GF-D8 (cell line): ENCODE results near the gene CR1.
"Not testable (repeated sequence)": the region's sequence is repeated elsewhere in the genome, so short reads cannot be mapped to it uniquely, and the experiment has no call there.

Source experiments
- DNase-seq: peaks from one replicate; lab custom pipeline; 2025; lab: John Stamatoyannopoulos, UW

The CR1 gene

DNA sequence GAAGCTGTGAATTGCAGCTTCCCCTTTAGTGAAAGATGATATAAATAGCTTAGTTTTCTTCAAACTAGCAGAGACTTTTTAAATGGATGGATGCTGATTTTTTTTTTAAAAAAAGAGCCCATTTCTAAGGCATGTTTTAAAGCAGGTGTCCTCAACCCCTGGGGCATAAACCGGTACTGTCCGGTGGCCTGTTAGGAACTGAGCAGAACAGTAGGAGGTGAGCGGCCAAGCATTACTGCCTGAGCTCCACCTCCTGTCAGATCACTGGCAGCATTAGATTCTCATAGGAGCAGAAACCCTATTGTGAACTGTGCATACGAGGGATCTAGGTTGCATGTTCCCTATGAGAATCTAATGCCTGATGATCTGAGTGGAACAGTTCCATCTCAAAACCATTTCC lies 180.2 kb downstream of the CR1 start:
- no peak for DNase-seq

DNA sequence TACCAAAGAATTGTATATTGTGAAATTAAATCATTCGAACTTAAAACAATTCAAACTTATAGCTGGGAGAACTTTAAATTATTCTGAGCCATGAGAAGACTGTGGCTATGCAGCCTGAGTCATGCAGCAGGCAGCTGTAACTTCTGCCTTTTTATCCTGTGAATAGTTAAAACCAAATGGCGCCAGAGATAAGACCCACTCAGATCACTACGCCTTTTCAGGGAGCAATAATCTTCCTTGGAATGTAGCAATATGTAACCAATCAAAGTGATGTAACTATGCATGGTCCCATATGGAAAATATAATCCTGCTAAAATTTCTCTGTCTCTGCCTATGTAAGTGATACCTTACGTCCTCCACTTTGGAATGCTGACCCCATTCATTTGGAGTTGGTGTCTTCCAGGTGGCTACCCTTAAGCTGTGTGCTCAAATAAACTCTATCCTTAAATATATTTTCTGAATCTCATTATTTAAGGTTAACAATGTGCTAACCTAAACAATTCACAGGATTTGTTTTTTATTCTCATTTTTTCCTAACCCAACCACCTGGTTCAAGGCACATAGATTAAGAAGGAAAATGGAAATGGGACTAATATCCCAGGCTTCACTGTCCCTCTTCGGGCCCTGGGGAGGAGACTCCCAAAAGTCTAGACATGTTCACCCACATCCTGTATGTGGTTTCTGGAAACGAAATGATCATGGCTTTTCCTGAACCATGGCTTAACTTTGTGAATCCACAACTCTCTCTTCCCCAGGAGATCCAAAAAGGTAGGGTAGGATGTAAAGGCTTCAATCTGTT lies 184.8 kb downstream of the CR1 start:
- not testable (repeated sequence) for DNase-seq

DNA sequence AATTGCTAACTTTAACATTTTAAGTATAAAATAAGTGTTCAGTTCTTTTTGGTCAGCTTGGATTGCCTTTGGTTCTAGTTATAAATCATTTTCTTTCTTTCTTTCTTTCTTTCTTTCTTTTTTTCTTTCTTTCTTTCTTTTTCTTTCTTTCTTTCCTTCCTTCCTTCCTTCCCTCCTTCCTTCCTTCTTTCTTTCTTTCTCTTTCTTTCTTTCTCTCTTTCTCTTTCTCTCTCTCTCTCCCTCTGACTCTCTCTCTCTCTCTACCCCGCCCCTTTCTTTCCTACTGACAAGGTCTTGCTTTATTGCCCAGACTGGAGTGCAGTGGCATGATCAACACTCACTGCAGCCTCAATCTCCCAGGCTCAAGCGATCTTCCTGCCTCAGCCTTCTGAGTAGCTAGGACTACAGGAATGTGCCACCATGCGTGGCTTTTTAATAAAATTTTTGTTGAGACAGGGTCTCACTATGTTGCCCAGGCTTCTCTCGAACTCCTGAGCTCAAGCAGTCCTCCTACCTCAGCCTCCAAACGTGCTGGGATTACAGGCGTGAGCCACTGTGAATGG lies 187.0 kb downstream of the CR1 start:
- not testable (repeated sequence) for DNase-seq

DNA sequence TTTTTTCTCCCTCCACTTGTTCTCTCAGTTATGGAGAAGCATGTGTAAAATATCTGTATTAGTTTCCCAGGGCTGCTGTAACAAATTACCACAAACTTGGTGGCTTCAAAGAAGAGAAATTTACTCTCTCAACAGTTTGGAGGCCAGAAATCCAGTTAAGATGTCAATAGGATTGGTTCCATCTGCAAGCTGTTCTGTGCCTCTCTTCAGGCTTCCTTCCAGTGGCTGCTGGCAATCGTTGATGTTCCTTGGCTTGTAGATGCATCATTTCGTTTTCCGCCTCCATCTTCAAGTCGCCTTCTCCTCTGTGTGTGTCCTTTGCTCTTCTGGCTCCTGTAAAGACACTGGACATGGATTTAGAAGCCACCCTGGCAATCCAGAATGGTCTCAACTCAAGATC lies 194.6 kb downstream of the CR1 start:
- not testable (repeated sequence) for DNase-seq

DNA sequence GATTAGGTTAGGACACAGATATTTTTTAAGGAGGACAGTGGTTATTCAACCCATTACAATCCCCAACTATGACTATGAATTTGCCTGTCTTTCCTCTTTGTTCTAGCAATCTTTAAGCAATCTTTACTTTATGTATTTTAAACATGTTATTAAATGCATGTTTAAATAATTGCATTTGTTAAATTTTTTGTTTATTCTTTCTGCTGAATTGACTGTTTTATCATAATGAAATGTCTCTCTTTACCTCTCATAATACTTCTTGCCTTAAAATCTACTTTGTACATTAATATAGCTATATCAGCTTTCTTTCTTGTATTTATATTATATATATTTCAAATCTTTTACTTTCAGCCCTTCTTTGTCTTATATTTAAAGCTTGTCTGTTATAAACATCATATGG lies 195.1 kb downstream of the CR1 start:
- no peak for DNase-seq
